Measurements from ENCODE around the gene ZNF181. TPM values are rescaled to one million over a fixed set of nuclear protein-coding genes. Genes with fewer than 3 reads are reported as not detected.

The ZNF181 gene
- total RNA-seq, 1 experiment from 2014 or later: 17.2 TPM

- Histone ChIP-seq H3K9me3 (ENCODE audit: low read length) (no peaks in the 10 kb centered on the region), H3K4me2 (ENCODE audit: low read length) (no peak overlapping the region), H3K9ac (ENCODE audit: low read length) (no peak overlapping the region), H4K20me1 (ENCODE audit: low read length) (no peaks in the 10 kb centered on the region), H3K4me1 (ENCODE audit: insufficient read depth, low read length) (no peaks in the 10 kb centered on the region), H3K27ac (ENCODE audit: low read length) (no peak overlapping the region), H3K79me2 (ENCODE audit: low read length) (no peaks in the 10 kb centered on the region), H3K4me3 (ENCODE audit: low read length) (no peak overlapping the region), H3F3A (ENCODE audit: low read length, unreplicated experiment) (no peaks in the 10 kb centered on the region), H3K9me2 (replicated peaks; ENCODE audit: low read length) (no peaks in the 10 kb centered on the region), H3K27me3 (ENCODE audit: low read length) (no peaks in the 10 kb centered on the region), H3K36me3 (ENCODE audit: low read depth, low read length) (peaks cover 22% of the 10 kb centered on the region), H2AFZ (ENCODE audit: low read length) (no peak overlapping the region)
- BruUV-seq (replicated peaks): no TSS peak
- ChIA-PET CTCF (no interaction called here), POLR2A (ENCODE audit: unreplicated experiment) (no interaction called here)
- ATAC-seq: no peak
- intact Hi-C loops (cut with micrococcal nuclease): no loop called here
- DNase-seq: no peak
- TF ChIP-seq CTCF (conservative IDR thresholded peaks at IDR 0.05; ENCODE audit: low read depth, low read length) (no peak), EZH2 (IDR thresholded peaks at IDR 0.05; ENCODE audit: low read length, unreplicated experiment) (no peak), EZH2phosphoT487 (IDR thresholded peaks at IDR 0.05; ENCODE audit: borderline replicate concordance, low read length) (no peak)
Observed at GRCh38 chr19:34687348-34687747, 46.7 kb upstream of the ZNF181 start.

- 0 out of 2 replicates have a peak, but pooled peaks cover 3% of the 10 kb centered on the region for H3K4me1 ChIP-seq (ENCODE audit: insufficient read depth, low read length)
- H3K9ac ChIP-seq (ENCODE audit: low read length): no peak overlapping the region
- no peaks in the 10 kb centered on the region for H3K79me2 ChIP-seq (ENCODE audit: low read length)
- DNase-seq (no peak), ATAC-seq (no peak)
- TF ChIP-seq EZH2phosphoT487 (IDR thresholded peaks at IDR 0.05; ENCODE audit: borderline replicate concordance, low read length): no peak
- no peak for TF ChIP-seq CTCF (conservative IDR thresholded peaks at IDR 0.05; ENCODE audit: low read depth, low read length)
- TF ChIP-seq EZH2 (IDR thresholded peaks at IDR 0.05; ENCODE audit: low read length, unreplicated experiment): no peak
- H3K9me3 ChIP-seq (ENCODE audit: low read length): no peaks in the 10 kb centered on the region
- no peak overlapping the region for H3K27ac ChIP-seq (ENCODE audit: low read length)
- no peaks in the 10 kb centered on the region for H3K27me3 ChIP-seq (ENCODE audit: low read length)
- H3K4me2 ChIP-seq (ENCODE audit: low read length): no peak overlapping the region
- no peaks in the 10 kb centered on the region for H4K20me1 ChIP-seq (ENCODE audit: low read length)
- no peaks in the 10 kb centered on the region for H3F3A ChIP-seq (ENCODE audit: low read length, unreplicated experiment)
- H3K9me2 ChIP-seq (replicated peaks; ENCODE audit: low read length): no peaks in the 10 kb centered on the region
- H3K4me3 ChIP-seq (ENCODE audit: low read length): no peak overlapping the region
- intact Hi-C loops (cut with micrococcal nuclease): no loop called here
- ChIA-PET CTCF (no interaction called here), POLR2A (ENCODE audit: unreplicated experiment) (no interaction called here)
- H3K36me3 ChIP-seq (ENCODE audit: low read depth, low read length): peaks cover 10% of the 10 kb centered on the region
- H2AFZ ChIP-seq (ENCODE audit: low read length): no peak overlapping the region
- BruUV-seq (replicated peaks): no TSS peak
Observed at GRCh38 chr19:34688592-34688991, 45.5 kb upstream of the ZNF181 start.

DNA sequence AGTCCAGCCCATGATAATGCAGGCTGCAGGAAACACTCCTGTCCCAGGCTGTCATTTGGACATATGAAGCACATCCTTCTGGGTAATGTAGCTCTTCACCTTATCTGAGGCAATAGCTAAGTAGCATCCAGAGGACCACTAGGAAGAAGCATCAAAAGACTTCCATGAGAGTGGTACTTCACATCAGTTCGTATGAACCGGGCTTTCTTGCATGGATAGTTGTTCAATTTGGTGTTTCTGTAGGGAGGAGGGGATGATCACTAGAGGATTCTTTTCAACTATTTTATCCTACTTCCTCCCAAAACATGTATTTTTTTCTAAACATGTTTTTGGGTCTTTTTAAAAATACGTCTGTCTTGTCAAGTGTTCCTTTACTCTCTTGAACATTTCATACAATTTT is 43.7 kb upstream of the ZNF181 start:
- intact Hi-C loops (cut with micrococcal nuclease): no loop called here
- POLR2A ChIA-PET (ENCODE audit: unreplicated experiment): no interaction called here
- ATAC-seq (no peak), DNase-seq (no peak)
- no peak overlapping the region for H2AFZ ChIP-seq (ENCODE audit: low read length)
- no peak overlapping the region for H3K27ac ChIP-seq (ENCODE audit: low read length)
- no TSS peak for BruUV-seq (replicated peaks)
- H3K27me3 ChIP-seq (ENCODE audit: low read length): no peaks in the 10 kb centered on the region
- CTCF ChIA-PET: no interaction called here
- H3F3A ChIP-seq (ENCODE audit: low read length, unreplicated experiment): no peaks in the 10 kb centered on the region
- TF ChIP-seq CTCF (conservative IDR thresholded peaks at IDR 0.05; ENCODE audit: low read depth, low read length): no peak
- no peak for TF ChIP-seq EZH2phosphoT487 (IDR thresholded peaks at IDR 0.05; ENCODE audit: borderline replicate concordance, low read length)
- no peak for TF ChIP-seq EZH2 (IDR thresholded peaks at IDR 0.05; ENCODE audit: low read length, unreplicated experiment)
- no peaks in the 10 kb centered on the region for H4K20me1 ChIP-seq (ENCODE audit: low read length)
- H3K36me3 ChIP-seq (ENCODE audit: low read depth, low read length): no peaks in the 10 kb centered on the region
- H3K9ac ChIP-seq (ENCODE audit: low read length): no peak overlapping the region
- H3K4me3 ChIP-seq (ENCODE audit: low read length): no peak overlapping the region
- H3K4me2 ChIP-seq (ENCODE audit: low read length): no peak overlapping the region
- H3K9me3 ChIP-seq (ENCODE audit: low read length): no peaks in the 10 kb centered on the region
- no peaks in the 10 kb centered on the region for H3K9me2 ChIP-seq (replicated peaks; ENCODE audit: low read length)
- no peaks in the 10 kb centered on the region for H3K79me2 ChIP-seq (ENCODE audit: low read length)
- H3K4me1 ChIP-seq (ENCODE audit: insufficient read depth, low read length): 0 out of 2 replicates have a peak, but pooled peaks cover 3% of the 10 kb centered on the region

Measured in PC-3 (cell line).